Tibial nerve (tissue), 4 donors: ENCODE results near the gene EXOC3.

Experiments used
- CTCF ChIP-seq, 5 experiments: fragments of 200-600 bp in 3 of 5; fragments of 450-650 bp in 2 of 5; sonication (generic) in 3 of 5; IDR thresholded peaks; one replicate each; pipeline ENCODE4 v1.5.1; 2016 to 2019; ENCODE audit warnings: antibody characterized with exemption in 5 of 5, mild to moderate bottlenecking in 3 of 5, moderate library complexity in 2 of 5
- EP300 ChIP-seq, 2 donors: sonication (generic); formaldehyde crosslinking; IDR thresholded peaks; one replicate each; pipeline ENCODE4 v1.6.1; 2017; ENCODE audit warnings: antibody characterized with exemption in 2 of 2, mild to moderate bottlenecking in 1 of 2
- POLR2A ChIP-seq, 2 donors: fragments of 450-650 bp; IDR thresholded peaks; one replicate each; pipeline ENCODE4 v1.6.1; 2017; ENCODE audit warnings: antibody characterized with exemption in 2 of 2, mild to moderate bottlenecking in 2 of 2, moderate library complexity in 2 of 2

GRCh38 chr5:443239-444151, 519 bp downstream of the EXOC3 start:
- TF ChIP-seq CTCF (IDR thresholded peaks at IDR 0.05), result no peak
- no peak for TF ChIP-seq EP300 (IDR thresholded peaks at IDR 0.05)
- TF ChIP-seq POLR2A (IDR thresholded peaks at IDR 0.05), result no peak
